HepG2 (cell line): ENCODE measurements around the gene CPB1. TPM values are rescaled to one million over a fixed set of nuclear protein-coding genes. Genes with fewer than 3 reads are reported as not detected.

Experiments
- ATAC-seq: fragments of 200-7000 bp; cut with Tn5 transposase; 3 replicates; pipeline ENCODE4 v1.9.1; 2020; ENCODE audit warnings: mild to moderate bottlenecking, moderate library complexity
- BruUV-seq: library from RNA; stranded (reverse); fragments of 400-500 nt; replicated peaks from 2 replicates; lab custom pipeline; 2021; lab: Mats Ljungman, UMichigan
- CTCF ChIA-PET: fragments of 300-600 bp; formaldehyde crosslinking; extraction: SDS; loops from one replicate; lab custom pipeline; 2021; ENCODE audit warnings: low total read pairs, inconsistent platforms, low intra/inter-chr PET ratio; lab: Yijun Ruan, JAX
- POLR2A ChIA-PET: fragments of 350-600 bp; sonication (Branson Sonifier 250); formaldehyde crosslinking; loops from one replicate; lab custom pipeline; 2020; ENCODE audit warnings: antibody characterized with exemption, inconsistent platforms; lab: Yijun Ruan, JAX
- DNase-seq: peaks from one replicate; pipeline ENCODE4 v3.0.0-alpha.2; 2015; ENCODE audit warnings: low spot score
- FAIRE-seq: peaks from 3 replicates; lab custom pipeline; 2011; peaks lifted over from hg19 to GRCh38; lab: Jason Lieb, UNC
- H2AFZ ChIP-seq: one replicate; pipeline ENCODE4 v1.6.1; 2011; ENCODE audit warnings: low read length, inconsistent platforms
- H3K27ac ChIP-seq: fragments of 300-600 bp; 3 replicates; pipeline ENCODE4 v1.8.0; 2011; ENCODE audit warnings: mixed run types, mild to moderate bottlenecking, mixed read lengths, low read length, inconsistent platforms; ENCODE audit not compliant: insufficient read depth; ENCODE audit errors: extremely low read length
- H3K27me3 ChIP-seq, 2 experiments: fragments of 200-600 bp in 1 of 2; 2 replicates in 1 of 2; 3 replicates in 1 of 2; pipeline versions ENCODE4 v1.6.0 to v1.8.0; 2011; ENCODE audit warnings: low read length in 2 of 2, mild to moderate bottlenecking in 2 of 2, moderate library complexity in 2 of 2, inconsistent platforms in 1 of 2; ENCODE audit not compliant: insufficient read depth in 2 of 2, control insufficient read depth in 1 of 2
- H3K36me3 ChIP-seq, 2 experiments: fragments of 200-600 bp in 1 of 2; replicated peaks in 1 of 2; 2 replicates in 1 of 2; 3 replicates in 1 of 2; pipeline versions ENCODE4 v1.5.1 to v1.8.0; 2011; ENCODE audit warnings: low read length in 2 of 2, inconsistent platforms in 1 of 2; ENCODE audit not compliant: insufficient read depth in 2 of 2, control insufficient read depth in 1 of 2
- H3K4me1 ChIP-seq: 2 replicates; pipeline ENCODE4 v1.5.1; 2012; ENCODE audit warnings: low read length, inconsistent platforms; ENCODE audit not compliant: insufficient read depth
- H3K4me2 ChIP-seq: 2 replicates; pipeline ENCODE4 v1.6.0; 2011; ENCODE audit warnings: low read depth, low read length, inconsistent platforms
- H3K4me3 ChIP-seq, 3 experiments: fragments of 200-600 bp in 1 of 3; sonication (generic), shearing (Covaris generic) in 1 of 3; replicated peaks in 1 of 3; 2 replicates each; pipeline ENCODE4 v1.5.1; 2011 to 2016; ENCODE audit warnings: low read length in 3 of 3, inconsistent platforms in 2 of 3, low read depth in 2 of 3, mild to moderate bottlenecking in 2 of 3, control low read depth in 1 of 3, mixed read lengths in 1 of 3; ENCODE audit not compliant: insufficient read depth in 1 of 3
- H3K79me2 ChIP-seq: one replicate; pipeline ENCODE4 v1.6.1; 2011; ENCODE audit warnings: low read length, inconsistent platforms; ENCODE audit not compliant: insufficient read depth
- H3K9ac ChIP-seq: 2 replicates; pipeline ENCODE4 v1.6.0; 2011; ENCODE audit warnings: mild to moderate bottlenecking, low read depth, low read length, inconsistent platforms; ENCODE audit not compliant: insufficient read depth
- H3K9me3 ChIP-seq: 2 replicates; pipeline ENCODE4 v1.5.1; 2012; ENCODE audit warnings: mild to moderate bottlenecking, low read length
- H4K20me1 ChIP-seq: 2 replicates; pipeline ENCODE4 v1.6.0; 2011; ENCODE audit warnings: inconsistent platforms, mild to moderate bottlenecking, low read length, moderate library complexity; ENCODE audit not compliant: insufficient read depth
- GZF1 ChIP-seq: sonication (generic); formaldehyde crosslinking; IDR thresholded peaks from 2 replicates; pipeline ENCODE4 v1.5.1; 2020; ENCODE audit warnings: mild to moderate bottlenecking, missing genetic modification reagents
- JUNB ChIP-seq: sonication (generic); formaldehyde crosslinking; IDR thresholded peaks from 2 replicates; pipeline ENCODE4 v1.8.0; 2022; ENCODE audit warnings: missing genetic modification reagents, mild to moderate bottlenecking, borderline replicate concordance
- MAX ChIP-seq: IDR thresholded peaks from 2 replicates; pipeline ENCODE4 v1.6.1; 2012; ENCODE audit warnings: inconsistent platforms
- MIER2 ChIP-seq: IDR thresholded peaks from 2 replicates; pipeline ENCODE4 v1.6.1; 2016; ENCODE audit warnings: missing biosample characterization, missing genetic modification reagents
- NCOR1 ChIP-seq: fragments of 200-600 bp; sonication (generic); IDR thresholded peaks from 2 replicates; pipeline ENCODE4 v1.7.0; 2017; ENCODE audit warnings: antibody characterized with exemption, low read length, borderline replicate concordance
- NRL ChIP-seq: sonication (generic); formaldehyde crosslinking; IDR thresholded peaks from 2 replicates; pipeline ENCODE4 v1.5.0; 2020; ENCODE audit warnings: missing genetic modification reagents, mild to moderate bottlenecking, moderate library complexity, borderline replicate concordance
- PTBP1 ChIP-seq: fragments of 200-400 bp; formaldehyde crosslinking; IDR thresholded peaks from 2 replicates; pipeline ENCODE4 v1.6.1; 2018; ENCODE audit warnings: low read length, low read depth; ENCODE audit not compliant: poor library complexity, severe bottlenecking
- TBL1XR1 ChIP-seq: fragments of 150-350 bp; IDR thresholded peaks from 2 replicates; pipeline ENCODE4 v1.6.1; 2014; ENCODE audit warnings: borderline replicate concordance, low read length; ENCODE audit not compliant: partially characterized antibody
- USF2 ChIP-seq, 2 experiments: sonication (generic) in 1 of 2; formaldehyde crosslinking in 1 of 2; IDR thresholded peaks; 2 replicates each; pipeline versions ENCODE4 v1.5.1 to v1.6.1; 2011 to 2020; ENCODE audit warnings: borderline replicate concordance in 1 of 2, low read depth in 1 of 2, low read length in 1 of 2, mild to moderate bottlenecking in 1 of 2, missing genetic modification reagents in 1 of 2, moderate library complexity in 1 of 2
- ZNF136 ChIP-seq: sonication (generic); formaldehyde crosslinking; IDR thresholded peaks from 2 replicates; pipeline ENCODE4 v1.8.1; 2022; ENCODE audit warnings: low read depth, mild to moderate bottlenecking, moderate library complexity, missing genetic modification reagents
- ZNF282 ChIP-seq: fragments of 450-650 bp; IDR thresholded peaks from 2 replicates; pipeline ENCODE4 v1.6.1; 2018; ENCODE audit not compliant: partially characterized antibody
- ZNF30 ChIP-seq: sonication (generic); formaldehyde crosslinking; IDR thresholded peaks from 2 replicates; pipeline ENCODE4 v1.5.0; 2020; ENCODE audit warnings: mild to moderate bottlenecking, missing genetic modification reagents
- ZNF556 ChIP-seq: sonication (generic); formaldehyde crosslinking; IDR thresholded peaks from 2 replicates; pipeline ENCODE4 v1.4.0; 2020; ENCODE audit warnings: mild to moderate bottlenecking, missing genetic modification reagents, borderline replicate concordance
- ZNF768 ChIP-seq: sonication (generic); formaldehyde crosslinking; IDR thresholded peaks from 2 replicates; pipeline ENCODE4 v1.4.0; 2020; ENCODE audit warnings: missing genetic modification reagents
- WGBS: methylation state at CpG from one replicate; pipeline ENCODE4 v1.1.6; 2017; ENCODE audit warnings: low lambda C conversion rate; 5-methylcytosine and 5-hydroxymethylcytosine counted together
- in situ Hi-C: cut with HindIII; loops from 2 replicates; pipeline ENCODE4 v1.10.0; 2017; ENCODE audit warnings: low pct_unique_long_range_greater_than_20kb; ENCODE audit not compliant: extremely low pct_ligation_motif_present
- intact Hi-C: fragments of 100-400 bp; cut with micrococcal nuclease; formaldehyde crosslinking; loops from one replicate; pipeline ENCODE4 v1.10.0; 2022; ENCODE audit not compliant: unreplicated experiment
- polyA plus RNA-seq, 8 experiments: library from polyadenylated mRNA; depleted of rRNA in 3 of 8; stranded (reverse) in 7 of 8; unstranded in 1 of 8; fragments of >200 nt; fragmentation: Illumina TruSeq in 4 of 8; extraction: Trizol in 4 of 8; gene quantifications; 2 replicates each; pipeline versions ENCODE4 v1.2.1 to v1.2.3, GENCODE V29; 2011 to 2016; ENCODE audit warnings: low read depth in 4 of 8, missing spikeins in 1 of 8, mixed read lengths in 1 of 8; ENCODE audit not compliant: insufficient read depth in 1 of 8
- total RNA-seq, 5 experiments: library from RNA; depleted of rRNA; stranded (reverse); fragments of >200 nt; fragmentation: Illumina TruSeq; extraction: Trizol; gene quantifications; 2 replicates each; pipeline ENCODE4 v1.2.3, GENCODE V29; 2016; ENCODE audit warnings: low read depth in 1 of 5

The CPB1 gene
- total and polyA plus RNA-seq, 2 of the 13 experiments (the other 11 are each of a cell fraction or from before 2014, with no cell fraction given) = not detected

DNA sequence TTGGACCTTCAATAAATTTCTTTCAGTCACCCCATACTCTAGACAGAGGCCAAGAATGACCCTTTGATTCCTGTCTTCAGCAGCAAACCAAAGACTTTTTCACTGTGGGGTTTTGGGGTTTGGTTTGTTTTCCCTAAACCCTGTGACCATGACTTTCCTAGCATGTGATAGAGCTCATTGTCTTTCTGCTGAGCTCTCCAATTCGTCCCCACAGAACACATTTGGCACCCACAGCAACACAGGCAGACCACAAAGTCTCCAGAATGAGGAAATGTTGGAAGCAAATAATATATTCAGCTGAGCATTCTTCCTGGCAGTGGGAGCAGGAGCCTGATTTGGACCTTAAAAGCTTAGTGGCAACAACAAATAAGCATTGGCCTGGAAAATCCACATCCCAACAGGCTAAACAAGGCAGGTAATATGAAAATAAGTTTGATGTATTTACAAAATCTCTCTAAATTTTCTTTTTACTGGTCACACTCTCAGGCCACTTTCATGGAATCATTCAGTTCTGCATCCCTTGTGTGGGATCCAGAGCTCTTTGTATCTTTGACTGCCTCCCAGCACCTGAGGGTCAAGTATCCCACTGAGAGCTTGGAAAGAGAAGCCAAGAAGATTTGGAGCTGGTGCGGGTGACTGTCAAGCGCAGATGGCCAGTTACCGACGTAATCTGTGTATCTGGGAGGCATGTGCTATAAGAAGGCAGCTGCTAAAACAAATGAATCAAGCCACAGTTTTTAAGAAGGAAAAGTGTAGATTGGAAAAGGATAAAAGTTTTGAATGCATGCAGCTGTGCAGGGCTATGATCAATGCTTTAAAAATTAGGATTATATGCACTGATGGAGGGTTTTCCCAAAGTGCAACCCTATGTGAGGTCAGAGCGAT is 36.5 kb upstream of the CPB1 start:
- H3K4me1 ChIP-seq = peaks cover 7% of the 10 kb centered on the region
- CTCF ChIA-PET = no interaction called here
- H2AFZ ChIP-seq = no peak overlapping the region
- no peaks in the 10 kb centered on the region for H3K36me3 ChIP-seq
- in situ Hi-C loops (no loop called here), intact Hi-C loops (no loop called here)
- WGBS = 63% methylated on average over 6 of the region's 6 CpGs
- DNase-seq (no peak), ATAC-seq (no peak), FAIRE-seq (no peak)
- H4K20me1 ChIP-seq = no peaks in the 10 kb centered on the region
- H3K79me2 ChIP-seq = no peaks in the 10 kb centered on the region
- no peak overlapping the region for H3K4me2 ChIP-seq
- no peak overlapping the region for H3K27ac ChIP-seq
- no peak overlapping the region for H3K9ac ChIP-seq
- no TSS peak for BruUV-seq
- POLR2A ChIA-PET = no interaction called here
- H3K27me3 ChIP-seq = no peaks in the 10 kb centered on the region
- TF ChIP-seq MAX (no peak), ZNF282 (no peak), PTBP1 (no peak), USF2 (IDR thresholded peaks at IDR 0.05; ENCODE audit: low read depth, low read length) (no peak), USF2 (CRISPR knock-in tag; IDR thresholded peaks at IDR 0.05; ENCODE audit: borderline replicate concordance) (no peak), ZNF30 (CRISPR knock-in tag) (no peak), TBL1XR1 (no peak), NRL (no peak), ZNF136 (CRISPR knock-in tag) (no peak), NCOR1 (no peak), GZF1 (CRISPR knock-in tag) (no peak), MIER2 (no peak), ZNF768 (CRISPR knock-in tag) (no peak), JUNB (CRISPR knock-in tag) (no peak), ZNF556 (no peak)
- 0 out of 2 replicates have a peak, but pooled peaks cover 5% of the 10 kb centered on the region for H3K9me3 ChIP-seq
- no peak overlapping the region for H3K4me3 ChIP-seq
